Activated T-helper 2 cell treated with anti-CD3 and anti-CD28 coated beads, Interferon-gamma antibody, Interleukin-2, Interleukin-4, amounts not matched to agents 10 μg/mL and 5 μg/mL and 100 μg/mL, durations not matched to agents 14 hours and 24 hours and 36 hours (primary cell): ENCODE results near the gene PET100. TPM values are rescaled to one million over a fixed set of nuclear protein-coding genes. Genes with fewer than 3 reads are reported as not detected.

Experiments used
- DNase-seq: peaks from one replicate; pipeline ENCODE4 v3.0.0; 2021; ENCODE audit warnings: low spot score
- H3K27ac Mint-ChIP-seq: one replicate; pipeline ENCODE4 v1.8.0; 2021; ENCODE audit warnings: mixed read lengths
- H3K27me3 Mint-ChIP-seq: one replicate; pipeline ENCODE4 v1.8.0; 2021; ENCODE audit warnings: low read depth, mixed read lengths
- H3K36me3 Mint-ChIP-seq: one replicate; pipeline ENCODE4 v1.8.0; 2021; ENCODE audit warnings: low read depth, mixed read lengths
- H3K4me1 Mint-ChIP-seq: one replicate; pipeline ENCODE4 v1.8.0; 2021; ENCODE audit warnings: low read depth, mixed read lengths
- H3K4me3 Mint-ChIP-seq: one replicate; pipeline ENCODE4 v1.8.0; 2021; ENCODE audit warnings: low read depth, mild to moderate bottlenecking, moderate library complexity, mixed read lengths
- H3K9me3 Mint-ChIP-seq: one replicate; pipeline ENCODE4 v1.8.0; 2021; ENCODE audit warnings: mixed read lengths
- intact Hi-C: fragments of 100-400 bp; cut with micrococcal nuclease; formaldehyde crosslinking; loops from one replicate; pipeline ENCODE4 v1.15.1; 2023
- total RNA-seq: library from RNA; stranded (reverse); gene quantifications from 2 replicates; pipeline ENCODE4 v1.2.3, GENCODE V29; 2022

PET100 gene
- total RNA-seq, 1 donor from 2014 or later, result 95.7 TPM

- no peak for DNase-seq
- intact Hi-C loops, result no loop called here
- Mint-ChIP-seq H3K4me3 (no peak overlapping the region), H3K27ac (no peak overlapping the region), H3K9me3 (no peaks in the 10 kb centered on the region), H3K36me3 (peaks cover 28% of the 10 kb centered on the region), H3K4me1 (no peaks in the 10 kb centered on the region), H3K27me3 (no peaks in the 10 kb centered on the region)
These were observed 10.7 kb upstream of the PET100 start for GRCh38 chr19:7618771-7619510.

GRCh38 chr19:7619671-7620441 lies 9.7 kb upstream of the PET100 start:
- no peaks in the 10 kb centered on the region for H3K27me3 Mint-ChIP-seq
- H3K36me3 Mint-ChIP-seq, result peaks cover 31% of the 10 kb centered on the region
- no peaks in the 10 kb centered on the region for H3K4me1 Mint-ChIP-seq
- no peak overlapping the region for H3K4me3 Mint-ChIP-seq
- intact Hi-C loops, result no loop called here
- no peak for DNase-seq
- H3K27ac Mint-ChIP-seq, result no peak overlapping the region
- H3K9me3 Mint-ChIP-seq, result no peaks in the 10 kb centered on the region

GRCh38 chr19:7620442-7621412 lies 8.9 kb upstream of the PET100 start:
- no peaks in the 10 kb centered on the region for H3K27me3 Mint-ChIP-seq
- no peaks in the 10 kb centered on the region for H3K9me3 Mint-ChIP-seq
- H3K36me3 Mint-ChIP-seq, result peaks cover 35% of the 10 kb centered on the region
- intact Hi-C loops, result no loop called here
- H3K4me1 Mint-ChIP-seq, result no peaks in the 10 kb centered on the region
- no peak overlapping the region for H3K4me3 Mint-ChIP-seq
- H3K27ac Mint-ChIP-seq, result no peak overlapping the region
- no peak for DNase-seq

GRCh38 chr19:7622933-7623685 lies 6.5 kb upstream of the PET100 start:
- Mint-ChIP-seq H3K36me3 (peaks cover 40% of the 10 kb centered on the region), H3K9me3 (no peaks in the 10 kb centered on the region), H3K27ac (no peak overlapping the region), H3K27me3 (no peaks in the 10 kb centered on the region), H3K4me3 (no peak overlapping the region), H3K4me1 (peaks cover 2% of the 10 kb centered on the region)
- intact Hi-C loops, result no loop called here
- DNase-seq, result no peak

GRCh38 chr19:7623725-7624603 lies 5.6 kb upstream of the PET100 start:
- no peak overlapping the region for H3K4me3 Mint-ChIP-seq
- peaks cover 11% of the 10 kb centered on the region for H3K4me1 Mint-ChIP-seq
- no peak overlapping the region for H3K27ac Mint-ChIP-seq

GRCh38 chr19:7624810-7625209 lies 4.8 kb upstream of the PET100 start:
- peaks cover 17% of the 10 kb centered on the region for H3K4me1 Mint-ChIP-seq
- H3K9me3 Mint-ChIP-seq, result no peaks in the 10 kb centered on the region
- no peak overlapping the region for H3K4me3 Mint-ChIP-seq
- H3K36me3 Mint-ChIP-seq, result peaks cover 43% of the 10 kb centered on the region
- DNase-seq, result no peak
- H3K27me3 Mint-ChIP-seq, result no peaks in the 10 kb centered on the region
- intact Hi-C loops, result no loop called here
- H3K27ac Mint-ChIP-seq, result no peak overlapping the region

More at GRCh38 chr19:7623725-7624603, 5.6 kb upstream of the PET100 start:
- H3K27me3 Mint-ChIP-seq, result no peaks in the 10 kb centered on the region
- DNase-seq, result no peak
- H3K36me3 Mint-ChIP-seq, result peaks cover 35% of the 10 kb centered on the region
- no peaks in the 10 kb centered on the region for H3K9me3 Mint-ChIP-seq
- intact Hi-C loops, result no loop called here

- peaks cover 43% of the 10 kb centered on the region for H3K36me3 Mint-ChIP-seq
- intact Hi-C loops, result no loop called here
These were observed 3.7 kb upstream of the PET100 start for GRCh38 chr19:7625763-7626372.

GRCh38 chr19:7627166-7627565 lies 2.4 kb upstream of the PET100 start:
- Mint-ChIP-seq H3K27me3 (no peaks in the 10 kb centered on the region), H3K36me3 (peaks cover 32% of the 10 kb centered on the region), H3K9me3 (no peaks in the 10 kb centered on the region), H3K4me1 (peaks cover 24% of the 10 kb centered on the region), H3K27ac (no peak overlapping the region), H3K4me3 (no peak overlapping the region)
- intact Hi-C loops, result no loop called here
- DNase-seq, result no peak

More at GRCh38 chr19:7625763-7626372, 3.7 kb upstream of the PET100 start:
- no peaks in the 10 kb centered on the region for H3K27me3 Mint-ChIP-seq
- peaks cover 22% of the 10 kb centered on the region for H3K4me1 Mint-ChIP-seq
- no peak overlapping the region for H3K27ac Mint-ChIP-seq
- no peaks in the 10 kb centered on the region for H3K9me3 Mint-ChIP-seq
- H3K4me3 Mint-ChIP-seq, result no peak overlapping the region
- DNase-seq, result no peak

GRCh38 chr19:7628589-7629311 lies 843 bp upstream of the PET100 start:
- intact Hi-C loops, result loop anchor here (1.0 to 2.0 kb wide), 3 partner anchors 52 to 201 kb away; partner anchors contain the start of gene TRAPPC5
- DNase-seq, result no peak
- H3K27ac Mint-ChIP-seq, result peak overlapping the region; percentile 98
- no peaks in the 10 kb centered on the region for H3K9me3 Mint-ChIP-seq
- peaks cover 22% of the 10 kb centered on the region for H3K36me3 Mint-ChIP-seq
- no peaks in the 10 kb centered on the region for H3K27me3 Mint-ChIP-seq
- peak overlapping the region; percentile 98 for H3K4me3 Mint-ChIP-seq
- peaks cover 24% of the 10 kb centered on the region for H3K4me1 Mint-ChIP-seq

- Mint-ChIP-seq H3K27me3 (no peaks in the 10 kb centered on the region), H3K4me1 (peaks cover 24% of the 10 kb centered on the region), H3K36me3 (peaks cover 16% of the 10 kb centered on the region), H3K9me3 (no peaks in the 10 kb centered on the region), H3K27ac (no peak overlapping the region), H3K4me3 (peak overlapping the region; percentile 22)
- intact Hi-C loops, result no loop called here
- DNase-seq, result no peak
These were observed 2.0 kb downstream of the PET100 start for GRCh38 chr19:7631577-7631976.
